Heart left ventricle (tissue), 16 donors: ENCODE measurements around the gene IMMP2L. TPM values are rescaled to one million over a fixed set of nuclear protein-coding genes. Genes with fewer than 3 reads are reported as not detected.

Source experiments
- ATAC-seq, 4 donors: fragments of 200-7000 bp; cut with Tn5 transposase; one replicate each; pipeline ENCODE4 v1.9.1; 2020 to 2022; ENCODE audit warnings: moderate library complexity in 4 of 4, mild to moderate bottlenecking in 3 of 4, moderate number of reproducible peaks in 1 of 4
- DNase-seq, 5 donors: peaks; one replicate each; pipeline ENCODE4 v3.0.0-alpha.2; 2020
- H3K27ac ChIP-seq, 12 donors: fragments of 200-600 bp; sonication (generic) in 4 of 12; one replicate each; pipeline versions ENCODE4 v1.5.0 to v1.8.0; 2016 to 2022; ENCODE audit warnings: mild to moderate bottlenecking in 2 of 12
- H3K27me3 ChIP-seq, 9 donors: fragments of 200-600 bp; sonication (generic) in 2 of 9; one replicate each; pipeline versions ENCODE4 v1.5.1 to v1.8.0; 2016 to 2022; ENCODE audit warnings: mild to moderate bottlenecking in 3 of 9
- H3K36me3 ChIP-seq, 9 donors: fragments of 200-600 bp; sonication (generic) in 2 of 9; one replicate each; pipeline versions ENCODE4 v1.5.0 to v1.8.0; 2018 to 2022; ENCODE audit warnings: mild to moderate bottlenecking in 2 of 9
- H3K4me1 ChIP-seq, 12 donors: fragments of 200-600 bp; sonication (generic) in 4 of 12; one replicate each; pipeline versions ENCODE4 v1.5.0 to v1.8.0; 2016 to 2022; ENCODE audit warnings: mild to moderate bottlenecking in 3 of 12
- H3K4me3 ChIP-seq, 12 donors: fragments of 200-600 bp; sonication (generic) in 4 of 12; one replicate each; pipeline versions ENCODE4 v1.5.0 to v1.8.0; 2017 to 2022; ENCODE audit warnings: mild to moderate bottlenecking in 9 of 12, moderate library complexity in 4 of 12
- H3K9me3 ChIP-seq, 12 donors: fragments of 200-600 bp; sonication (generic) in 4 of 12; one replicate each; pipeline versions ENCODE4 v1.5.0 to v1.8.0; 2016 to 2022; ENCODE audit warnings: mild to moderate bottlenecking in 1 of 12
- POLR2A ChIP-seq, 2 donors: fragments of 450-650 bp; IDR thresholded peaks; one replicate each; pipeline ENCODE4 v1.6.1; 2017; ENCODE audit warnings: antibody characterized with exemption in 2 of 2, mild to moderate bottlenecking in 2 of 2, moderate library complexity in 2 of 2
- WGBS, 4 donors: extraction: QIAGEN DNeasy Blood & Tissue Kit in 2 of 4; methylation state at CpG; one replicate each; pipeline versions ENCODE4 v1.1.5 to v1.1.7; 2013 to 2018; 5-methylcytosine and 5-hydroxymethylcytosine counted together
- intact Hi-C, 10 donors: fragments of 100-400 bp; cut with DNase I; formaldehyde crosslinking; loops; one replicate each; pipeline versions ENCODE4 v1.11.1 to v1.14.2; 2022
- polyA plus RNA-seq, 2 donors: library from polyadenylated mRNA; stranded (reverse); fragments of 200-250 nt; gene quantifications; one replicate each; pipeline ENCODE4 v1.2.3, GENCODE V29; 2013
- total RNA-seq, 9 donors: library from RNA; depleted of rRNA in 2 of 9; stranded (reverse); fragments of >200 nt in 2 of 9; fragmentation: NEBNext Ultra II Directional in 3 of 9; extraction: Animal tissue kit (Norgen Biotek cat#: 25700) in 3 of 9; gene quantifications; one replicate each; pipeline versions ENCODE4 v1.1.0 to v1.2.4, GENCODE V29; 2016 to 2023
- TF ChIP-seq, protein P1 (sequence below), 12 donors: fragments of 200-600 bp; sonication (generic) in 4 of 12; IDR thresholded peaks; one replicate each; pipeline versions ENCODE4 v1.5.0 to v1.8.0; 2018 to 2022; ENCODE audit warnings: antibody characterized with exemption in 12 of 12, mild to moderate bottlenecking in 5 of 12
- donor health status: ischemic (EF 13 %, LVEDD 7.1; RV severe dilation, severe dysfunction).
- donor health status: healthy with polysubstance abuse.
- donor health status: DM: no; HTN: yes; CAD: no.
- donor health status: DM: no; HTN: no; CAD: no.
- donor health status: ischemic (EF 25% LVEDD 6.9; RV normal size, moderate dysfunction).
- donor health status: ischemic (EF 25% LVEDD 5.7; RV mildly dilated, moderate dysfunction).
- donor health status: healthy.
- donor health status: DM: yes; HTN: yes; CAD: no.
- donor health status: ischemic (EF 35%, LVEDD 5.7; RV mildly dilated, moderate dysfunction).
- donor health status: nonischemic (EF 11% LVEDD 7.7; RV severe dilation, severe dysfunction).
- donor health status: DM: yes; HTN: yes; CAD: no.
- donor health status: PGD.
- donor health status: ischemic (EF 29% LVEDD 5.4; RV normal size, mild dysfunction).
- donor health status: nonischemic (EF 23%, LVEDD 6.1; RV moderate dilation, normal function).

The IMMP2L gene
- total and polyA plus RNA-seq, 11 donors: 5.1 to 17.2 (median 15.9) TPM

DNA sequence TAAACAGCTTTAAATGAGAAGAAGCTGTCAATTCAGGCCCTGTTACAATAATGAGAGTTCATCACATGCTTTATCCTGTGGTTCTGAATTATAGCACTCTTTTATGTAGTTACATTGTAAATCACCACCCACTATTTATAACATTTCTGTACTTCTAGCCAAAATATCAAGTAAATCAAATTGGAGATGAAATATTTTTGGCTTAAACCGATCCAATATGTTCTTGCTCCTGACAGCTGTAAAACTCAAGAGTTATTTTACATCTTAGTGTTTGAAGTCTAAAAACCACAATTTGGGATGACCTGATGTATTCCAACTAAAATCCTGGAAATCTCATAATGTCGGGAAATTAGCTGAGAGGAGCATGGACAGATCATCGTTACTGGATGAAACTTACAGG lies 842.6 kb downstream of the IMMP2L start:
- intact Hi-C loops: no loop called here
- ATAC-seq: no peak
- Histone ChIP-seq H3K36me3 (no peaks in the 10 kb centered on the region), H3K27me3 (no peaks in the 10 kb centered on the region), H3K4me3 (no peak overlapping the region), H3K4me1 (no peaks in the 10 kb centered on the region), H3K9me3 (no peaks in the 10 kb centered on the region), H3K27ac (no peak overlapping the region)
- no peak for DNase-seq
- WGBS, 4 donors: 79 to 90% (median 85%) methylated on average over 3 of the region's 3 CpGs
- TF ChIP-seq, protein P1, sequence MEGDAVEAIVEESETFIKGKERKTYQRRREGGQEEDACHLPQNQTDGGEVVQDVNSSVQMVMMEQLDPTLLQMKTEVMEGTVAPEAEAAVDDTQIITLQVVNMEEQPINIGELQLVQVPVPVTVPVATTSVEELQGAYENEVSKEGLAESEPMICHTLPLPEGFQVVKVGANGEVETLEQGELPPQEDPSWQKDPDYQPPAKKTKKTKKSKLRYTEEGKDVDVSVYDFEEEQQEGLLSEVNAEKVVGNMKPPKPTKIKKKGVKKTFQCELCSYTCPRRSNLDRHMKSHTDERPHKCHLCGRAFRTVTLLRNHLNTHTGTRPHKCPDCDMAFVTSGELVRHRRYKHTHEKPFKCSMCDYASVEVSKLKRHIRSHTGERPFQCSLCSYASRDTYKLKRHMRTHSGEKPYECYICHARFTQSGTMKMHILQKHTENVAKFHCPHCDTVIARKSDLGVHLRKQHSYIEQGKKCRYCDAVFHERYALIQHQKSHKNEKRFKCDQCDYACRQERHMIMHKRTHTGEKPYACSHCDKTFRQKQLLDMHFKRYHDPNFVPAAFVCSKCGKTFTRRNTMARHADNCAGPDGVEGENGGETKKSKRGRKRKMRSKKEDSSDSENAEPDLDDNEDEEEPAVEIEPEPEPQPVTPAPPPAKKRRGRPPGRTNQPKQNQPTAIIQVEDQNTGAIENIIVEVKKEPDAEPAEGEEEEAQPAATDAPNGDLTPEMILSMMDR (IDR thresholded peaks at IDR 0.05): no peak
- no peak for TF ChIP-seq POLR2A (IDR thresholded peaks at IDR 0.05)

DNA sequence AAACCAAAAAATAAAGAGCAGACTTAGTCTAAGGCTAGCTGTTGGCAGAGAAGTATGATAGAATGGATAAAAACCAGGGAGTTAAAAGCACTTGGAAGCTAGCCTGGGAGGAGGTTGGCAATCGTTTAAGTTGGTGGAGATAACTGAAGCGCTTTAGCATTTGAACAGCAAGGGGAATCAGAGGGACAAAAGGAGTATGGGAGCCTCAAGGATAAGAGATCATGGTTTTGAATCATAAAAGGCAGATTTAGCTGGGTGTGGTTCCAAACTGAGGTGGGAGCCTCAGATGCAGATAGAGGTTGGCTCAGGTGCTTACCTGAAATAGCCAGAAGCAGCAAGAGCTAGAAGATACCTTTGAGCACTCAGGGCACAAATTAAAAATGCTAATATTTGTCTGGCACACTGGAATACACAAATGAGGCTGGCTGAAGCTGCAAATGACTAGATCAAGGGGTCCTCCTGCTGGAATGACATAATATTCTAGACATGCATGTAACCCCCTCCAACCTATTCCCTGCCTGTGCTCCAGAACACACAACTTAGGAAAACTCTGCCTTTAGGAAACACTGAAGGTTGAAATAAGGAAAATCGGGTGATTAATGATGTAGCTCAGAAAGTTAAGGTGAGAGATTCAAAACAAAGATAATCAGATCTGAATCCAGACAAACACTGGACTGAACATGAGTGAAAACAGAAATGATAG lies 843.6 kb downstream of the IMMP2L start:
- Histone ChIP-seq H3K27ac (no peak overlapping the region), H3K4me3 (no peak overlapping the region), H3K4me1 (no peaks in the 10 kb centered on the region), H3K27me3 (no peaks in the 10 kb centered on the region), H3K36me3 (no peaks in the 10 kb centered on the region), H3K9me3 (no peaks in the 10 kb centered on the region)
- no peak for DNase-seq
- 56 to 65% (median 58%) methylated on average over 3 of the region's 3 CpGs for WGBS, 4 donors
- TF ChIP-seq, protein P1 (IDR thresholded peaks at IDR 0.05): no peak
- no peak for TF ChIP-seq POLR2A (IDR thresholded peaks at IDR 0.05)
- ATAC-seq: no peak
- intact Hi-C loops: no loop called here

DNA sequence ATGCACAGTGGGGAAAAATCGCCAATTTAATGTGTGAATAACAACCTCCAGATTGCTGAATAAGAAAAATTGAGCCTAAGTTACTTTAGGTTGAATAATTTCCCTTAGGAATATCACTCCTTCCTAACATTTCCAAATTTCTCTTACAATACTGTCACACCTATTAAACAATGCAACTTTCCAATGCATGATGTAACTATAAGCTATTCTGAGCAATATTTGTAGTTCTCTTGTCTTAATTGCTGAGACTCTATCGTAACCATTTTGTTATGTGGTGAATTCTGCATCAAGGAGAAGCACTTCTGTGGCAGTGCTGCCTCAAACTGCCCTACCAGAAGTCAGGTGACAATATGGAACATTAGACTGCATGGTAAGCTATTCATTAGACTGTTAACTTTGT lies 858.1 kb downstream of the IMMP2L start:
- intact Hi-C loops: no loop called here

DNA sequence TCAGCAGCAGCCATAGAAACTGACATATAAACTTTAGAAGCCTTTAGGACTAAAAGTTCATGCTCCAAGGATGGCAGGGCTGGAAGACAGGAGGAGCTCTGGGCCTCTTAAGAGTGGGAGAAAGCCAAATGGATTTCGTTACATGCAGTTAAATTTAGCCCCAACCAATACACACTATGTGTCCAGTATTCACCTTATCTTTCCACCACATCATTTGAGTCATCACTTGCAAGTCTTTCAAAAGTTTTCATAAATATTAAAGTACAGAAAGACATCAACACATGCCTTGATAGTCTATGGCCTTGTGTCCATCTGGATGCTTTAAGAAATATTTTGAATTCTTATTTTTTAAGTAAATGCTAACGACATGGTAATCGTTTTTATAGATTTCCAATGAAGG lies 863.7 kb downstream of the IMMP2L start:
- 82 to 90% (median 84%) methylated on average over 3 of the region's 3 CpGs for WGBS, 4 donors
- Histone ChIP-seq H3K27me3 (no peaks in the 10 kb centered on the region), H3K9me3 (no peaks in the 10 kb centered on the region), H3K27ac (no peak overlapping the region), H3K36me3 (no peaks in the 10 kb centered on the region), H3K4me1 (no peaks in the 10 kb centered on the region), H3K4me3 (no peak overlapping the region)
- TF ChIP-seq POLR2A (IDR thresholded peaks at IDR 0.05): no peak
- TF ChIP-seq, protein P1 (IDR thresholded peaks at IDR 0.05): no peak
- ATAC-seq: no peak
- intact Hi-C loops: no loop called here
- DNase-seq: no peak

More for the DNA sequence above, 858.1 kb downstream of the IMMP2L start:
- DNase-seq (no peak), ATAC-seq (no peak)
- WGBS, 4 donors: 92 to 97% (median 95%) methylated on average over 2 of the region's 2 CpGs
- no peak overlapping the region for H3K27ac ChIP-seq
- no peak overlapping the region for H3K4me3 ChIP-seq
- TF ChIP-seq, protein P1 (IDR thresholded peaks at IDR 0.05): no peak
- TF ChIP-seq POLR2A (IDR thresholded peaks at IDR 0.05): no peak
- H3K4me1 ChIP-seq: no peaks in the 10 kb centered on the region
- peaks cover 0 to 2% (median 0%) of the 10 kb centered on the region in 12 donors for H3K9me3 ChIP-seq
- H3K27me3 ChIP-seq: no peaks in the 10 kb centered on the region
- no peaks in the 10 kb centered on the region for H3K36me3 ChIP-seq
